ENCODE data around the gene TLE5. TPM values are rescaled to one million over a fixed set of nuclear protein-coding genes. Genes with fewer than 3 reads are reported as not detected.
A peak's percentile ranks its signal among the peaks of the same experiment; 100 is the strongest.
"Not testable (repeated sequence)": the region's sequence is repeated elsewhere in the genome, so short reads cannot be mapped to it uniquely, and the experiment has no call there.

The TLE5 gene
- total RNA-seq, 1 donor from 2014 or later = 623 TPM

- DNase-seq (ENCODE audit: low spot score) = no peak
Measured at GRCh38 chr19:3096267-3096901, 34.1 kb upstream of the TLE5 start.

GRCh38 chr19:3095441-3096191 is 33.3 kb upstream of the TLE5 start:
- no peak for DNase-seq (ENCODE audit: low spot score)

GRCh38 chr19:3094601-3095440 is 32.5 kb upstream of the TLE5 start:
- DNase-seq (ENCODE audit: low spot score) = no peak

- DNase-seq (ENCODE audit: low spot score) = not testable (repeated sequence)
Measured at GRCh38 chr19:3089299-3089855, 27.1 kb upstream of the TLE5 start.

GRCh38 chr19:3087769-3088168 is 25.5 kb upstream of the TLE5 start:
- no peak for DNase-seq (ENCODE audit: low spot score)

GRCh38 chr19:3084943-3085342 is 22.6 kb upstream of the TLE5 start:
- no peak for DNase-seq (ENCODE audit: low spot score)

- no peak for DNase-seq (ENCODE audit: low spot score)
Measured at GRCh38 chr19:3083964-3084363, 21.7 kb upstream of the TLE5 start.

- DNase-seq (ENCODE audit: low spot score) = no peak
Measured at GRCh38 chr19:3082331-3082730, 20.0 kb upstream of the TLE5 start.

GRCh38 chr19:3080286-3080685 is 18.0 kb upstream of the TLE5 start:
- DNase-seq (ENCODE audit: low spot score) = peak; percentile 72

- DNase-seq (ENCODE audit: low spot score) = no peak
Measured at GRCh38 chr19:3079578-3079977, 17.3 kb upstream of the TLE5 start.

- no peak for DNase-seq (ENCODE audit: low spot score)
Measured at GRCh38 chr19:3075605-3076431, 13.5 kb upstream of the TLE5 start.

- no peak for DNase-seq (ENCODE audit: low spot score)
Measured at GRCh38 chr19:3073931-3074595, 11.8 kb upstream of the TLE5 start.

GRCh38 chr19:3073159-3073563 is 10.9 kb upstream of the TLE5 start:
- DNase-seq (ENCODE audit: low spot score) = no peak

GRCh38 chr19:3071768-3072167 is 9.5 kb upstream of the TLE5 start:
- DNase-seq (ENCODE audit: low spot score) = no peak

- no peak for DNase-seq (ENCODE audit: low spot score)
Measured at GRCh38 chr19:3068071-3068470, 5.8 kb upstream of the TLE5 start.

GRCh38 chr19:3067563-3067962 is 5.3 kb upstream of the TLE5 start:
- DNase-seq (ENCODE audit: low spot score) = no peak

GRCh38 chr19:3066482-3067049 is 4.3 kb upstream of the TLE5 start:
- DNase-seq (ENCODE audit: low spot score) = no peak

- no peak for DNase-seq (ENCODE audit: low spot score)
Measured at GRCh38 chr19:3065675-3066357, 3.5 kb upstream of the TLE5 start.

- no peak for DNase-seq (ENCODE audit: low spot score)
Measured at GRCh38 chr19:3064011-3064330, 1.7 kb upstream of the TLE5 start.

Data from ureter (tissue), 1 donor.